ENCODE results near the gene PFDN1. TPM values are rescaled to one million over a fixed set of nuclear protein-coding genes. Genes with fewer than 3 reads are reported as not detected.

PFDN1 gene
- total RNA-seq, 2 donors from 2014 or later = 56.3 to 57.9 TPM

GRCh38 chr5:140232731-140233130 is 70.2 kb downstream of the PFDN1 start:
- no peak overlapping the region for H3K27ac Mint-ChIP-seq
- no peaks in the 10 kb centered on the region for H3K9me3 Mint-ChIP-seq
- no peak for ATAC-seq (replicated peaks in 1 of 2)
- no peaks in the 10 kb centered on the region for H3K4me1 Mint-ChIP-seq (ENCODE audit: low read depth)
- no peaks in the 10 kb centered on the region for H3K36me3 Mint-ChIP-seq (ENCODE audit: insufficient read depth in 2 of 2)
- peaks cover 7% of the 10 kb centered on the region for H3K27me3 Mint-ChIP-seq (ENCODE audit: low read depth)
- no peak overlapping the region for H3K4me3 Mint-ChIP-seq
- no peak for DNase-seq

- H3K27me3 Mint-ChIP-seq (ENCODE audit: low read depth) = peaks cover 7% of the 10 kb centered on the region
- no peak for DNase-seq
- no peak for ATAC-seq (replicated peaks in 1 of 2)
- H3K27ac Mint-ChIP-seq = no peak overlapping the region
- no peaks in the 10 kb centered on the region for H3K36me3 Mint-ChIP-seq (ENCODE audit: insufficient read depth in 2 of 2)
- H3K9me3 Mint-ChIP-seq = no peaks in the 10 kb centered on the region
- H3K4me3 Mint-ChIP-seq = no peak overlapping the region
- no peaks in the 10 kb centered on the region for H3K4me1 Mint-ChIP-seq (ENCODE audit: low read depth)
Measured at GRCh38 chr5:140230373-140230772, 72.5 kb downstream of the PFDN1 start.

GRCh38 chr5:140228364-140228837 is 74.5 kb downstream of the PFDN1 start:
- ATAC-seq (replicated peaks in 1 of 2) (no peak), DNase-seq (no peak)
- H3K27ac Mint-ChIP-seq = no peak overlapping the region
- H3K9me3 Mint-ChIP-seq = no peaks in the 10 kb centered on the region
- H3K4me1 Mint-ChIP-seq (ENCODE audit: low read depth) = no peaks in the 10 kb centered on the region
- H3K4me3 Mint-ChIP-seq = no peak overlapping the region
- H3K27me3 Mint-ChIP-seq (ENCODE audit: low read depth) = peaks cover 7% of the 10 kb centered on the region
- no peaks in the 10 kb centered on the region for H3K36me3 Mint-ChIP-seq (ENCODE audit: insufficient read depth in 2 of 2)

GRCh38 chr5:140227046-140227445 is 75.9 kb downstream of the PFDN1 start:
- Mint-ChIP-seq H3K27ac (no peak overlapping the region), H3K36me3 (ENCODE audit: insufficient read depth in 2 of 2) (no peaks in the 10 kb centered on the region), H3K4me3 (no peak overlapping the region), H3K9me3 (no peaks in the 10 kb centered on the region), H3K27me3 (ENCODE audit: low read depth) (peaks cover 2% of the 10 kb centered on the region), H3K4me1 (ENCODE audit: low read depth) (peaks cover 6% of the 10 kb centered on the region)
- DNase-seq = no peak
- ATAC-seq (replicated peaks in 1 of 2) = peak in 1 of 2 donors; percentile 4

GRCh38 chr5:140225396-140225795 is 77.5 kb downstream of the PFDN1 start:
- Mint-ChIP-seq H3K36me3 (ENCODE audit: insufficient read depth in 2 of 2) (no peaks in the 10 kb centered on the region), H3K9me3 (no peaks in the 10 kb centered on the region), H3K27me3 (ENCODE audit: low read depth) (no peaks in the 10 kb centered on the region), H3K4me3 (no peak overlapping the region), H3K27ac (no peak overlapping the region), H3K4me1 (ENCODE audit: low read depth) (peaks cover 23% of the 10 kb centered on the region)
- ATAC-seq (replicated peaks in 1 of 2) (no peak), DNase-seq (no peak)

- peaks cover 30% of the 10 kb centered on the region for H3K4me1 Mint-ChIP-seq (ENCODE audit: low read depth)
- H3K9me3 Mint-ChIP-seq = no peaks in the 10 kb centered on the region
- no peak overlapping the region for H3K4me3 Mint-ChIP-seq
- DNase-seq (no peak), ATAC-seq (replicated peaks in 1 of 2) (no peak)
- no peaks in the 10 kb centered on the region for H3K36me3 Mint-ChIP-seq (ENCODE audit: insufficient read depth in 2 of 2)
- no peaks in the 10 kb centered on the region for H3K27me3 Mint-ChIP-seq (ENCODE audit: low read depth)
- H3K27ac Mint-ChIP-seq = no peak overlapping the region
Measured at GRCh38 chr5:140224658-140225057, 78.2 kb downstream of the PFDN1 start.

- Mint-ChIP-seq H3K36me3 (ENCODE audit: insufficient read depth in 2 of 2) (no peaks in the 10 kb centered on the region), H3K27ac (no peak overlapping the region), H3K9me3 (no peaks in the 10 kb centered on the region), H3K27me3 (ENCODE audit: low read depth) (no peaks in the 10 kb centered on the region), H3K4me3 (no peak overlapping the region), H3K4me1 (ENCODE audit: low read depth) (peaks cover 34% of the 10 kb centered on the region)
- ATAC-seq (replicated peaks in 1 of 2) (no peak), DNase-seq (no peak)
Measured at GRCh38 chr5:140223567-140223966, 79.3 kb downstream of the PFDN1 start.

- H3K9me3 Mint-ChIP-seq = no peaks in the 10 kb centered on the region
- peaks cover 34% of the 10 kb centered on the region for H3K4me1 Mint-ChIP-seq (ENCODE audit: low read depth)
- peak overlapping the region; percentile 20 to 56 for H3K4me3 Mint-ChIP-seq
- H3K36me3 Mint-ChIP-seq (ENCODE audit: insufficient read depth in 2 of 2) = no peaks in the 10 kb centered on the region
- H3K27me3 Mint-ChIP-seq (ENCODE audit: low read depth) = no peaks in the 10 kb centered on the region
- no peak overlapping the region for H3K27ac Mint-ChIP-seq
- DNase-seq (no peak), ATAC-seq (replicated peaks in 1 of 2) (no peak)
Measured at GRCh38 chr5:140222416-140222815, 80.5 kb downstream of the PFDN1 start.

GRCh38 chr5:140221697-140222223 is 81.1 kb downstream of the PFDN1 start:
- peak; percentile 66 to 69 for ATAC-seq (replicated peaks in 1 of 2)

GRCh38 chr5:140220698-140221064 is 82.2 kb downstream of the PFDN1 start:
- peaks cover 0 to 1% of the 10 kb centered on the region in 2 donors for H3K36me3 Mint-ChIP-seq (ENCODE audit: insufficient read depth in 2 of 2)

More at GRCh38 chr5:140221697-140222223, 81.1 kb downstream of the PFDN1 start:
- no peaks in the 10 kb centered on the region for H3K27me3 Mint-ChIP-seq (ENCODE audit: low read depth)
- peaks cover 0 to under 1% of the 10 kb centered on the region in 2 donors for H3K36me3 Mint-ChIP-seq (ENCODE audit: insufficient read depth in 2 of 2)
- H3K4me1 Mint-ChIP-seq (ENCODE audit: low read depth) = peaks cover 34% of the 10 kb centered on the region
- no peaks in the 10 kb centered on the region for H3K9me3 Mint-ChIP-seq
- no peak for DNase-seq
- H3K27ac Mint-ChIP-seq = no peak overlapping the region
- peak overlapping the region; percentile 56 for H3K4me3 Mint-ChIP-seq

GRCh38 chr5:140220032-140220697 is 82.7 kb downstream of the PFDN1 start:
- no peaks in the 10 kb centered on the region for H3K9me3 Mint-ChIP-seq
- ATAC-seq (replicated peaks in 1 of 2) = peak; percentile 75 to 85
- peak overlapping the region in 1 of 2 donors; percentile 22 for H3K4me3 Mint-ChIP-seq
- H3K36me3 Mint-ChIP-seq (ENCODE audit: insufficient read depth in 2 of 2) = peaks cover 0 to 1% of the 10 kb centered on the region in 2 donors
- no peak overlapping the region for H3K27ac Mint-ChIP-seq
- no peaks in the 10 kb centered on the region for H3K27me3 Mint-ChIP-seq (ENCODE audit: low read depth)
- peak; percentile 18 to 25 for DNase-seq
- peaks cover 34% of the 10 kb centered on the region for H3K4me1 Mint-ChIP-seq (ENCODE audit: low read depth)

More at GRCh38 chr5:140220698-140221064, 82.2 kb downstream of the PFDN1 start:
- ATAC-seq (replicated peaks in 1 of 2) = no peak
- no peak for DNase-seq
- Mint-ChIP-seq H3K27ac (no peak overlapping the region), H3K27me3 (ENCODE audit: low read depth) (no peaks in the 10 kb centered on the region), H3K9me3 (no peaks in the 10 kb centered on the region), H3K4me1 (ENCODE audit: low read depth) (peaks cover 34% of the 10 kb centered on the region), H3K4me3 (no peak overlapping the region)

- peaks cover 34% of the 10 kb centered on the region for H3K4me1 Mint-ChIP-seq (ENCODE audit: low read depth)
- ATAC-seq (replicated peaks in 1 of 2) (no peak), DNase-seq (no peak)
- H3K27me3 Mint-ChIP-seq (ENCODE audit: low read depth) = no peaks in the 10 kb centered on the region
- H3K27ac Mint-ChIP-seq = no peak overlapping the region
- no peaks in the 10 kb centered on the region for H3K9me3 Mint-ChIP-seq
- H3K36me3 Mint-ChIP-seq (ENCODE audit: insufficient read depth in 2 of 2) = peaks cover 0 to 1% of the 10 kb centered on the region in 2 donors
- H3K4me3 Mint-ChIP-seq = no peak overlapping the region
Measured at GRCh38 chr5:140219068-140219991, 83.6 kb downstream of the PFDN1 start.
